Raji (cell line): ENCODE measurements around the gene RPS6KA4.

Experiments
- POLR2A ChIP-seq: IDR thresholded peaks from 2 replicates; pipeline ENCODE4 v1.6.1; 2011; ENCODE audit warnings: low read depth, low read length, control low read depth; ENCODE audit not compliant: insufficient read depth

The RPS6KA4 gene

DNA sequence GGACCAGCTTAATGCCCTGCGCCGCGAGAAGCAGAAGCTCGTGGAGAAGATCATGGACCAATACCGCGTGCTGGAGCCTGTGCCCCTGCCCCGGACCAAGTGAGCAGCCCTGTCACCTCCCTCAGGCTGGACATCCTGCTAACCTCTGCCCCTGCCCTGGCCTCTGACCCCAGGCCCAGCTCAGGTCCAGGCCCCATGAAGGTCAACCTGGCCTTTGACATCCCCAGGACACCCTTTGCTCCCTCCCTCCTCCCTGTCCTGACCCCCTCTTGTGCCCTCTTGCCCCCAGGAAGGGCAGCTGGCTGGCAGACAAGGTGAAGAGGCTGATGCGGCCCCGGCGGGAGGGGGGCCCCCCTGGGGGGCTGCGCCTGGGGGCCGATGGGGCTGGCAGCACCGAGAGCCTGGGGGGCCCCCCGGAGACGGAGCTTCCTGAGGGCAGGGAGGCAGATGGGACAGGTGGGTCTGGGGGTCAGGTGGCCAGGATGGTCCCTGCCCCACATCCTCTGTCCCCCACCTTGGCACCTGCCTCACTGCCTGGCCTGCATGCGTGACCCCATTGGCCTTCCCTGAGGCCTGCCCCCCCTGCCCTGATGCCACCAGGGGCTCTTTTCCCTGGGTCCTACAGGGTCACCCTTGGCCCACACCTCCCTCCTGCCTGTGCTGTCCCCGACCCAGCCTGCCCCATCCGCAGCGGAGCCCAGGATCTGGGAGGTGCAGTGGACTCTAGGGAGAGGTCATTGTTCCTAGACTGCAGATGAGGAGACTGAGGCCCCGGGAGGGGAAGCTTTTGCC lies 5.1 kb upstream of the RPS6KA4 start:
- TF ChIP-seq POLR2A, result no peak

DNA sequence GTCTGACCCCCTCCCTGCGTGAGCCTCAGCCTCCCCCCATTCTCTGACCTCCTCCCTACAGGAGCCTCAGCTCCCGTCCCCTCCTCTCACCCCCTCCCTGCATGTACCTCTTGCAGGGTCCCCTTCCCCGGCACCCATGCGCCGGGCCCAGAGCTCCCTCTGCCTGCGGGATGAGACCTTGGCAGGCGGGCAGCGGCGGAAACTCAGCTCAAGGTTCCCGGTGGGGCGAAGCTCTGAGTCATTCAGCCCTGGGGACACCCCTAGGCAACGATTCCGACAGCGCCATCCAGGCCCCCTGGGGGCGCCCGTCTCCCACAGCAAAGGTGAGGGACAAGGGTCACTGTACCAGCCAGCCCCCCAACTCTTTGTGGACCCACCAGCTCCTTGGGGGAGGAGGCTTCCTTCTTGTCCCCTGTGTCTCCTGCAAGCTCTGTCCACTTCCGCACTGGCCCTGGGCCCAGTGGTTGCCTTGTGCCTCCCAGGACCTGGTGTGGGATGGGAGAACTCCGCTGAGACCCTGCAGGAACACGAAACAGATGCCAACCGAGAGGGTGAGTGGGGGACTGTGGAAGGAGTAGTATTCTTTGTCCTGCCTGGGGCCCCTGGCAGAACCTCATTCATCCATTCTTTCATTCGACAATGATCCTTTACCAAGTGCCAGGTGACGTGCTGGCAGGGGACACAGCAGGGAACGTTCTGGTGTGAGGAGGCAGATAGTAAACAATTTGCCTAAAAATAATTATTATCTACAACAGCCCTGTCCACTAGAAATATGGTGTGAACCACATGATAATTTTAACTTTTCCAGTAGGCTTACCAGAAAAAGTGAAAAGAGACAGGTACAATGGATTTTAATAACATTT lies 3.7 kb upstream of the RPS6KA4 start:
- TF ChIP-seq POLR2A, result no peak

DNA sequence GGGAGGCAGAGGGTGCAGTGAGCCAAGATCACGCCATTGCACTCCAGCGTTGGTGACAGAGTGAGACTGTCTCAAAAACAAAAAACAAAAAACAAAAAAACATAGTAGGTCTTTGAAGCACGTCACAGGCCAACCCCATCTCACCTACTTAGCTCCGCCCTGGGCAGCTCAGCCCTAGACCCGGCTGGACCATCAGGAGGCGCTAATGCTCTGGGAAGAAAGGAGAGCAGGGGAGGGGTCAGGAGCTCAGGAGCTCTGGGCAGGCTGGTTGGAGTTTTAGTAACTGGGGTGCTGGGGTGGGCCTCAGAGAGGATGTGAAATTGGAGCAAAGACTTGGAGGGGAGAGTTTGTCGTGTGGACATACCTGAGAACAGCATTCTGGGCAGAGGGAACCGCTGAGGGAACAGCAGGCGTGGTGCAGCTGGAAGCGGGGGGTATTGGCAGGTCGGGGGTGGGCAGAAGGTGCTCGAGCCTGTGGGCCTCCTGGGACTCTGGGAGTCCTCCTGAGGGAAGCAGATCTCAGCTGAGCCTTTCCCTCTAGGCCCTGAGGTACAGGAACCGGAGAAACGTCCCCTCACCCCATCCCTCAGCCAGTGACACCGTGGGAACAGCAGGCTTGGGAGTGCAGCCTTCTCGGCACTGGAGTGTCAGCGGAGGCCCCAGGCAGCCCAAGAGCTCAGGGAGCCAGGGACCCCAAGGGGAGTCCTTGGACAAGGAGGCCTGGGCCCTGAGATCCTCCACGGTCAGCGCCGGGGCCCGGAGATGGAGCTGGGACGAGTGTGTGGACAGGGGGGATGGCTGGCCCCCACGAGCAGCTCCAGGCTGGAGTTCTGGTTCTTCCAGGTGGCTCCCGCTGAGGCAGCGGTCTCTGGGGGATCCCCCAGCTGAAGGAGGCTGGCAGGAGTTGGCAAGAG lies 2.2 kb upstream of the RPS6KA4 start:
- TF ChIP-seq POLR2A, result no peak

DNA sequence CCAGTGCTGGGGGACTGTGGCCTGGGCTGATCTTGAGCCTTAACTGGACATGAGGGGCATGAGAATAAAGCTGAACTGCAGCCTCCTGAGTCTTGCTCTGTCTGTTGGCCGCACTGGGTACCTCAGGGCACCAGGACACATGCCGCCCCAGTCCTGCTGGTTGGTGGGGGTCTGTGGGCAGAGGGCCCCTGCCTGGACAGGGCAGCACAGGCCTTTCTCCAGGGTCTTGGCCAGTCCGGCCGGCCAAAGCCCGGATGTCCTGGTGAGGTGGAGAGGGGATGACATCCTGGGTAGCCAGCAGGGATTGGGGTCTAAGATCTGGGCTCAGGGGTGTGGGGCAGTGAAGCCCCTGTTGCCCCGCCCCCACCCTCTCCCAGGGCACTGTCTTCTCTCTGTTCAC lies 1.5 kb upstream of the RPS6KA4 start:
- TF ChIP-seq POLR2A, result no peak

DNA sequence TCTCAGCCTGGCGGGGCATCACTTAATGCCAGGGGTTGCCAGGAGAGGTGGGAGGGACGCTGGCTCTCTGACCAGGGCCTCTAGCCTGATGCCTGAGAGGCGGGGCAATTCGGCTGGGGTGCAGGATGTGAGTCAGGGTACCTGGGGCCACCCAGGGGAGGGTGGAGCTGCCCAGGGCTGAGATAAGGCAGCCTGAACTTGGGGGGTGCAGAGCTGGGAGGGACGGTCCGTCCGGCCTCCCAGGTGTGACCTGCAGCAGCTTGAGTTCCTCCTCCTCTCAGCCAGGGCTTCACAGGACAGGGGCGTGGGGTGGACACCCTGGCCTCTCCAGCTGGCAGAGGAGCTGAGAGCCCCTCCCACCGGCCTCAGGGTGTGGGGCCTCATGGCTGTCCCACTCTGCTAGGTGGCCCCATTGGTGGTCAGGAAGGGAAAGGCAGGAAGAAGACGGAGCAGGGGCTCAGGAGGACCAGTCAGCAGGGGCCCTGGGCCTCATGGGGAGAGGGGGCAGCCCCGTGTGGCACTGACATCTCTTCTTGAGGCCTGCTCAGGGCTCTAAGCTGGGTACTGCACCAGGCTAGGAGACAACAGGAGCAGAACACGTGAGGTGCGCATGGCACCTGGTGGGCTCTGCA lies 942 bp upstream of the RPS6KA4 start:
- TF ChIP-seq POLR2A, result no peak

DNA sequence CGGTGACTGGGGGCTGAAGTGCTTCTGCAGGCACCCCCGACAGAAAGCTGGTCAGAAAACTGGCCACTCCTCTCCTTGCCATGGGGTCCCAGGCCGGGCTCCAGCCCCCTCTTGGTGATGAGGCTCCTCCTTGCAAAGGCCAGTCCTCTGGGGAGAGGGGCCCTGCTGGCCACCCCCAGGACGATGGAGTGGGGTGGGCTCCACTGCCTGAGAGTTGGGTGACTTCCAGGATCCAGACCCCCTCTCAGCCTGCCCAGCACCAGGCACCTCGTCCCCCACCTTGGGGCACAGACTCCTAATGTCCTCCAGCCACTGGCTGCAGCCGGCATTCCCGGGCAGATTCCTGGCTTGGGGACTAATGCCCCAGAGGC lies 441 bp upstream of the RPS6KA4 start:
- TF ChIP-seq POLR2A, result no peak

DNA sequence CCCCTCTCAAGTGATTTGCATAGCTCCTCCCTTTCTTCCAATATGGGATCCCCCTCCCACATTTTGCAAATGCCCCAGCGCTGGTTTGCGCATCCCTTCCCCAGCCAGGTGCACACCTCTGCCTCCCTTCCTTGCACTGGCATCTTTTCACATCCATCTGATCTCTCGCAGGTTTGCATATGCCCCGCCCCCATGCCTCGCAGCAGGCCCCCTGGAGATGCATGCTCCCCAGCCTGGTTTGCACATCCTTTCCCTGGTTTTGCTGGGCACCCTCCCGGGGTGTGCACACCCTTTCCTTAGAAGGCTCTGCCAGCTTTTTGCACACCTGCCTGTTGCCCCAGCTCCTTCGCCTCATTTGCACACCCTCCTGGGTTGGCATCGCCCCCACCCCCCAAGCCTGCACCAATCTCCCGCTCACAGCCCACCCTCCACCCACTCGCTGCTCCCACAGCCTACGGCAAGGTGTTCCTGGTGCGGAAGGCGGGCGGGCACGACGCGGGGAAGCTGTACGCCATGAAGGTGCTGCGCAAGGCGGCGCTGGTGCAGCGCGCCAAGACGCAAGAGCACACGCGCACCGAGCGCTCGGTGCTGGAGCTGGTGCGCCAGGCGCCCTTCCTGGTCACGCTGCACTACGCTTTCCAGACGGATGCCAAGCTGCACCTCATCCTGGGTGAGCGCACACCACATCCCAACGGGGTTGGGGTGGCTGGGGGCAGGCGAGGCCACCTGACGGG lies 917 bp downstream of the RPS6KA4 start:
- no peak for TF ChIP-seq POLR2A

DNA sequence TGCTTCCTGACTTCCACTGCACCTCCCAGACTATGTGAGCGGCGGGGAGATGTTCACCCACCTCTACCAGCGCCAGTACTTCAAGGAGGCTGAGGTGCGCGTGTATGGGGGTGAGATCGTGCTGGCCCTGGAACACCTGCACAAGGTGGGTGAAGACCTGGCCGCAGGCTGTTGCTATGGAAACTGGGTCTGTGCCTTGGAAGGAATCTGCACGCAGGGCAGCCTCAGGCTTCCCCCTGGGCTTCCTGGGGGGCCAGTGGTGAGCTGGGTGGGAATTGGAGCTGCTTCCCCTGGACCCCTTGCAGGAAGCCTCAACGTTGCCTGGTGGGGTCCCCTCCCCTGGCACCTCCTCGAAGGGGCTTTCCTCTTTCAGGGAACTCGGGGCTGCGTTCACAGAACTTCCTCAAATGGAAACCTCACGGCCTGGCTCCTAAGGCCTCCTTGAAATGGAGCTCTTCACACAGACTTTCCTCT lies 1.5 kb downstream of the RPS6KA4 start:
- TF ChIP-seq POLR2A, result no peak

DNA sequence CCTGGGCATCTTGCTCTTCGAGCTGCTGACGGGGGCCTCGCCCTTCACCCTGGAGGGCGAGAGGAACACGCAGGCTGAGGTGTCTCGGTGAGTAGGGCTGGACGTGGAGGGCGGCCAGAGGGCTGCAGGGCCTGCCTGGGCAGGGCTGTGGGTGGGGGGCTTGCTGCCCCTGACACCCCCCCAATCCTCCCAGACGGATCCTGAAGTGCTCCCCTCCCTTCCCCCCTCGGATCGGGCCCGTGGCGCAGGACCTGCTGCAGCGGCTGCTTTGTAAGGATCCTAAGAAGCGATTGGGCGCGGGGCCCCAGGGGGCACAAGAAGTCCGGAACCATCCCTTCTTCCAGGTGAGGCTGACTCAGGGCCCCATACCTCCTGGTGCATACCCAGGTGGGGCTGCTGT lies 2.7 kb downstream of the RPS6KA4 start:
- no peak for TF ChIP-seq POLR2A

DNA sequence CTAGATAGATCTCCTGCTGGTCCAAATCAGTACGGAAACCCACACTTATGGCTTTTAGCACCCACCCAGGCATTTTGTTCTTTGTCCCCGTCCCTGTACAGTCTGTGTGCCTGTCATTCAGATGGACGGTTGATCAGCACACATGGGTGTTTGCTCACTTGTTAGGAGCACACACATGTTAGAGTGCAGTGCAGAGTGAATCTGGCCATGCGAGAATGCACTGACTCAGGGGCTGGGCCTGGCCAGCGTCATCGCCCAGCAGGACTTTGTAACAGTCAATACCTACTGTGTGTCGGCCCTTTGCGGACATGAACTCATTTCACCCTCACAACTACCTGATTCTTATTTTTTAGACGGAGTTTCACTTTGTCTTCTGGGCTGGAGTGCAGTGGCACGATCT lies 3.4 kb downstream of the RPS6KA4 start:
- no peak for TF ChIP-seq POLR2A

DNA sequence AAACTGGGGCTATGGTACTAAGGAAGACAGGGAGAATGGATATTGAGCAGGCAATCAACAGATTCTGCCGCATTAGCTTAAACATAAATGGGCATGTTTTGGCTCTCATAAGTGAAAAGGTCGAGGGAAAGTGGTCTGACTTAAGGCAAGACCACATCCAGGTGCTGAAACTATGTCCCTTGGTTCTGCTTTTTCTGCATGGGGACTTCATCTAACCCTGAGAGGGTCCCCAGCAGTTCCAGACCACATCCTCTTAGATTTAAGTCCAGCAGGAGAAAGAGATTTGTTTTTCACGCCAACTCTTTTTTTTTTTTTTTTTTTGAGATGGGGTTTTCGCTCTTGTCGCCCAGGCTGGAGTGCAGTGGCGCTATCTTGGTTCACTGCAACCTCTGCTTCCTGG lies 5.5 kb downstream of the RPS6KA4 start:
- TF ChIP-seq POLR2A, result no peak

DNA sequence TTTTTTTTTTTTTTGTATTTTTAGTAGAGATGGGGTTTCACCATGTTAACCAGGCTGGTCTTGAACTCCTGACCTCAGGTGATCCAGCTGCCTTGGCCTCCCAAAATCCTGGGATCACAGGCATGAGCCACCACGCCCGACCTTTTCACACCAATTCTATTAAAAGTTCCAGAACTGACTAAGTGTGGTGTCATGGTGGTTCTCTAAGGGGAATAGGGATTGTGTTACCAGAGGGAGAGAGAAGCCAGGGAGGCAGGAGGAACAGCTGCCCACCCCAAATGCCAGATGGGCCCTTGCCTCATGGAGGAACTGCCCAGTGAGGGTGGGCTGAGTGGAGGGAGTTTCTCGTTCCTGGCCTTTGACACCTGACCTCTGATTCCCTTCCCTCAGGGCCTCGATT lies 5.9 kb downstream of the RPS6KA4 start:
- no peak for TF ChIP-seq POLR2A

DNA sequence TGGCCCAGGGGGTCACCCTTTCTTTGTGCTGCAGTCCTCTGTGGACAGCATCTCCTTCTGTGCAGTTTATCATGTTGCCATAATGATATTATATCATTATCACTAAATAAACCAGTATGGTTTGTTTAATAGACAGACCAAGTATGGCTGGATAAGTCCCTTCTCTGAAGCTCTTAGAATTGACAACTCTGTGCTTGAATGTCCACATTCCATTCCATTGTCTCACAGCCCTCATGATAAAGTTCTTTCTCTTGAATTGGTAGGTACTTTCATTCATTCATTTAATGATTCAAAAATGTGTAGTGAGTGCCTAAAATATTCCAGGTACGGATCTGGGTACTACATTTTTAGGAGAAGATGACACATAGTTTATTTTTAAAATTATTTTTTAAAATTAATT lies 7.8 kb downstream of the RPS6KA4 start:
- TF ChIP-seq POLR2A, result no peak

DNA sequence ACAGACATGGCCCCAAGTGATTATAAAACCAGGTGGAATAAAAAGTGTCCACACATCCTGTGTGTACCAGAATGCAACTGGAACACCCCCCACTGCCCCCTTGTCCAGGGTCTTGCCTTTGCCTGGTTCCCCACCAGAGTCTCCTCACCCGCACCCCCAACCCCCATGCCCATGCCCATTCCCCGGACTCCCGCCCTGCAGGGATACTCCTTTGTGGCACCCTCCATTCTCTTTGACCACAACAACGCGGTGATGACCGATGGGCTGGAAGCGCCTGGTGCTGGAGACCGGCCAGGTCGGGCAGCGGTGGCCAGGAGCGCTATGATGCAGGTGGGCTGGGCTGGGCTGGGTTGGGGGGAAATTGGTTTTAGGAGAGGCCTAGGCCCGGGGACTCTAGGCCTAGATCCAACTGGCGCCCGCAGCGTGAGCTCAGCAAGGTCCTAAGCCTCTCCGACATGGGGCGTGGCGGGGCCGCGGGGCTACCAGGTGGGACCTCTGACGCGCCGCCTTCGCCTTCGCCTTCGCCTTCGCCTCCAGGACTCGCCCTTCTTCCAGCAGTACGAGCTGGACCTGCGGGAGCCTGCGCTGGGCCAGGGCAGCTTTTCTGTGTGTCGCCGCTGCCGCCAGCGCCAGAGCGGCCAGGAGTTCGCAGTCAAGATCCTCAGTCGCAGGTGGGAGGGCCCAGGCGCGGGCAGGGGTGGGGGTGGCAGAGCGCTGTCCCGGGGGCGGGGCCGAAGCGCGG lies 9.1 kb downstream of the RPS6KA4 start:
- no peak for TF ChIP-seq POLR2A

DNA sequence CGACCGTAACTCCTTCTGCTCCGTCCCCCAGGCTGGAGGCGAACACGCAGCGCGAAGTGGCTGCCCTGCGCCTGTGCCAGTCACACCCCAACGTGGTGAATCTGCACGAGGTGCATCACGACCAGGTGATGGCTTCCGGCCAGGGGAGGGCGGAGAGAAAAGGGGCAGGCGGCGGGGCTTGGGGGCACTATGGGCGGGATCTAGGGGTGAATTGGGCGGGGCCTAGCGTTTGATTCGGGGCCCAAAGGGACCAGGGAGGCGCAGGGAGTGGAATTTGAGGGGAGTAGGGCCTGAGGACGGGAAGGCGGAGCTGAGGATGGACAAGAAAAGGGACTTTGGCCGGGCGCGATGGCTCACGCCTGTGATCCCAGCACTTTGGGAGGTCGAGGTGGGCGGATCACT lies 9.7 kb downstream of the RPS6KA4 start:
- TF ChIP-seq POLR2A, result no peak
